ENCODE results near the gene TANGO6.

Gene TANGO6

GRCh38 chr16:68869492-68870088, 26.3 kb downstream of the TANGO6 start:
- no peak for DNase-seq

GRCh38 chr16:68873635-68874471, 30.5 kb downstream of the TANGO6 start:
- DNase-seq: no peak

- no peak for DNase-seq
Observed at GRCh38 chr16:68875871-68876270, 32.5 kb downstream of the TANGO6 start.

GRCh38 chr16:68883685-68884084, 40.4 kb downstream of the TANGO6 start:
- DNase-seq: no peak

- no peak for DNase-seq
Observed at GRCh38 chr16:68884401-68884800, 41.1 kb downstream of the TANGO6 start.

- DNase-seq: no peak
Observed at GRCh38 chr16:68884861-68885720, 41.8 kb downstream of the TANGO6 start.

- DNase-seq: no peak
Observed at GRCh38 chr16:68887107-68887506, 43.8 kb downstream of the TANGO6 start.

GRCh38 chr16:68889508-68890150, 46.3 kb downstream of the TANGO6 start:
- no peak for DNase-seq

GRCh38 chr16:68892214-68892613, 48.9 kb downstream of the TANGO6 start:
- no peak for DNase-seq

GRCh38 chr16:68892898-68893297, 49.6 kb downstream of the TANGO6 start:
- DNase-seq: no peak

GRCh38 chr16:68893710-68894705, 50.7 kb downstream of the TANGO6 start:
- DNase-seq: no peak

GRCh38 chr16:68894714-68895113, 51.4 kb downstream of the TANGO6 start:
- no peak for DNase-seq

- DNase-seq: no peak
Observed at GRCh38 chr16:68898026-68898425, 54.7 kb downstream of the TANGO6 start.

GRCh38 chr16:68900009-68900408, 56.7 kb downstream of the TANGO6 start:
- DNase-seq: no peak

- no peak for DNase-seq
Observed at GRCh38 chr16:68902003-68902968, 59.0 kb downstream of the TANGO6 start.

GRCh38 chr16:68902969-68903345, 59.6 kb downstream of the TANGO6 start:
- DNase-seq: no peak

- no peak for DNase-seq
Observed at GRCh38 chr16:68907297-68907696, 64.0 kb downstream of the TANGO6 start.

GRCh38 chr16:68907781-68908181, 64.5 kb downstream of the TANGO6 start:
- DNase-seq: no peak

GRCh38 chr16:68909099-68909733, 65.9 kb downstream of the TANGO6 start:
- DNase-seq: no peak

GRCh38 chr16:68910051-68910450, 66.7 kb downstream of the TANGO6 start:
- no peak for DNase-seq
